Activated CD4-positive, CD25-positive, alpha-beta regulatory T cell (primary cell): ENCODE data around the gene SHKBP1.
"Not testable (repeated sequence)": the region's sequence is repeated elsewhere in the genome, so short reads cannot be mapped to it uniquely, and the experiment has no call there.

Source experiments
- DNase-seq, 4 experiments: peaks; one replicate each; lab custom pipeline; 2025; lab: John Stamatoyannopoulos, UW

The SHKBP1 gene

GRCh38 chr19:40556953-40557530 is 19.6 kb upstream of the SHKBP1 start:
- no peak for DNase-seq

- DNase-seq: no peak
Observed at GRCh38 chr19:40559394-40559793, 17.3 kb upstream of the SHKBP1 start.

- no peak for DNase-seq
Observed at GRCh38 chr19:40560092-40560507, 16.6 kb upstream of the SHKBP1 start.

- no peak for DNase-seq
Observed at GRCh38 chr19:40561947-40562346, 14.7 kb upstream of the SHKBP1 start.

GRCh38 chr19:40564535-40564934 is 12.1 kb upstream of the SHKBP1 start:
- DNase-seq: not testable (repeated sequence)

GRCh38 chr19:40565355-40565754 is 11.3 kb upstream of the SHKBP1 start:
- no peak for DNase-seq

GRCh38 chr19:40565910-40566495 is 10.7 kb upstream of the SHKBP1 start:
- DNase-seq: no peak

GRCh38 chr19:40567040-40567749 is 9.5 kb upstream of the SHKBP1 start:
- no peak for DNase-seq

- DNase-seq: no peak
Observed at GRCh38 chr19:40567750-40568494, 8.8 kb upstream of the SHKBP1 start.

GRCh38 chr19:40570313-40571004 is 6.2 kb upstream of the SHKBP1 start:
- DNase-seq: peak; percentile 80 to 90 (median 86)

- no peak for DNase-seq
Observed at GRCh38 chr19:40571005-40571318, 5.7 kb upstream of the SHKBP1 start.

GRCh38 chr19:40571831-40572495 is 4.7 kb upstream of the SHKBP1 start:
- no peak for DNase-seq

GRCh38 chr19:40575326-40575725 is 1.3 kb upstream of the SHKBP1 start:
- DNase-seq: no peak

GRCh38 chr19:40576151-40576584 is 505 bp upstream of the SHKBP1 start:
- DNase-seq: no peak

- no peak for DNase-seq
Observed at GRCh38 chr19:40578442-40578908, 1.8 kb downstream of the SHKBP1 start.

GRCh38 chr19:40580619-40581018 is 3.9 kb downstream of the SHKBP1 start:
- DNase-seq: no peak

GRCh38 chr19:40581531-40581930 is 4.9 kb downstream of the SHKBP1 start:
- DNase-seq: no peak

- no peak for DNase-seq
Observed at GRCh38 chr19:40582467-40582866, 5.8 kb downstream of the SHKBP1 start.

GRCh38 chr19:40583283-40583682 is 6.6 kb downstream of the SHKBP1 start:
- no peak for DNase-seq

- no peak for DNase-seq
Observed at GRCh38 chr19:40584007-40584406, 7.3 kb downstream of the SHKBP1 start.

GRCh38 chr19:40585241-40585981 is 8.7 kb downstream of the SHKBP1 start:
- no peak for DNase-seq
